Breast epithelium (tissue), 3 donors: Measurements from ENCODE around the gene CPM.
"Not testable (repeated sequence)": the region's sequence is repeated elsewhere in the genome, so short reads cannot be mapped to it uniquely, and the experiment has no call there.

Experiments
- CTCF ChIP-seq, 3 donors: fragments of 450-650 bp; IDR thresholded peaks; one replicate each; pipeline ENCODE4 v1.5.1; 2016 to 2017; ENCODE audit warnings: antibody characterized with exemption in 3 of 3, mild to moderate bottlenecking in 3 of 3, moderate library complexity in 3 of 3
- POLR2A ChIP-seq: fragments of 450-650 bp; IDR thresholded peaks from one replicate; pipeline ENCODE4 v1.6.1; 2016; ENCODE audit warnings: antibody characterized with exemption, mild to moderate bottlenecking, moderate library complexity

DNA sequence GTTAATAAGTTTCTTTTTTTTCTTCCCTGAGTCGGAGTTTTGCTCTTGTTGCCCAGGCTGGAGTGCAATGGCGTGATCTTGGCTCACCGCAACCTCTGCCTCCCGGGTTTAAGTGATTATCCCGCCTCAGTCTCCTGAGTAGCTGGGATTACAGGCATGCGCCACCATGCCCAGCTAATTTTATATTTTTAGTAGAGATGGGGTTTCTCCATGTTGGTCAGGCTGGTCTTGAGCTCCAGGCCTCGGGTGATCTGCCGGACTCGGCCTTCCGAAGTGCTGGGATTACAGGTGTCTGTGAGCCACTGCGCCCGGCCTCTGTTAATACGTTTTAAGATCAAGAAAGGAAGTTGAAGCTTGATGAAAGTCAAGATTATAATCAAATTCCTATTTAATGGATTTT, 113.5 kb downstream of the CPM start:
- TF ChIP-seq CTCF (IDR thresholded peaks at IDR 0.05); POLR2A: not testable (repeated sequence)
